HepG2 (cell line): Measurements from ENCODE around the gene FOXN3. TPM values are rescaled to one million over a fixed set of nuclear protein-coding genes. Genes with fewer than 3 reads are reported as not detected.
A peak's percentile ranks its signal among the peaks of the same experiment; 100 is the strongest.

Source experiments
- ATAC-seq: fragments of 200-7000 bp; cut with Tn5 transposase; 3 replicates; pipeline ENCODE4 v1.9.1; 2020; ENCODE audit warnings: mild to moderate bottlenecking, moderate library complexity
- BruUV-seq: library from RNA; stranded (reverse); fragments of 400-500 nt; replicated peaks from 2 replicates; lab custom pipeline; 2021; lab: Mats Ljungman, UMichigan
- CTCF ChIA-PET: fragments of 300-600 bp; formaldehyde crosslinking; extraction: SDS; loops from one replicate; lab custom pipeline; 2021; ENCODE audit warnings: low total read pairs, inconsistent platforms, low intra/inter-chr PET ratio; lab: Yijun Ruan, JAX
- POLR2A ChIA-PET: fragments of 350-600 bp; sonication (Branson Sonifier 250); formaldehyde crosslinking; loops from one replicate; lab custom pipeline; 2020; ENCODE audit warnings: antibody characterized with exemption, inconsistent platforms; lab: Yijun Ruan, JAX
- DNase-seq: peaks from one replicate; pipeline ENCODE4 v3.0.0-alpha.2; 2015; ENCODE audit warnings: low spot score
- FAIRE-seq: peaks from 3 replicates; lab custom pipeline; 2011; peaks lifted over from hg19 to GRCh38; lab: Jason Lieb, UNC
- H2AFZ ChIP-seq: one replicate; pipeline ENCODE4 v1.6.1; 2011; ENCODE audit warnings: low read length, inconsistent platforms
- H3K27ac ChIP-seq: fragments of 300-600 bp; 3 replicates; pipeline ENCODE4 v1.8.0; 2011; ENCODE audit warnings: mixed run types, mild to moderate bottlenecking, mixed read lengths, low read length, inconsistent platforms; ENCODE audit not compliant: insufficient read depth; ENCODE audit errors: extremely low read length
- H3K27me3 ChIP-seq, 2 experiments: fragments of 200-600 bp in 1 of 2; 2 replicates in 1 of 2; 3 replicates in 1 of 2; pipeline versions ENCODE4 v1.6.0 to v1.8.0; 2011; ENCODE audit warnings: low read length in 2 of 2, mild to moderate bottlenecking in 2 of 2, moderate library complexity in 2 of 2, inconsistent platforms in 1 of 2; ENCODE audit not compliant: insufficient read depth in 2 of 2, control insufficient read depth in 1 of 2
- H3K36me3 ChIP-seq, 2 experiments: fragments of 200-600 bp in 1 of 2; replicated peaks in 1 of 2; 2 replicates in 1 of 2; 3 replicates in 1 of 2; pipeline versions ENCODE4 v1.5.1 to v1.8.0; 2011; ENCODE audit warnings: low read length in 2 of 2, inconsistent platforms in 1 of 2; ENCODE audit not compliant: insufficient read depth in 2 of 2, control insufficient read depth in 1 of 2
- H3K4me1 ChIP-seq: 2 replicates; pipeline ENCODE4 v1.5.1; 2012; ENCODE audit warnings: low read length, inconsistent platforms; ENCODE audit not compliant: insufficient read depth
- H3K4me2 ChIP-seq: 2 replicates; pipeline ENCODE4 v1.6.0; 2011; ENCODE audit warnings: low read depth, low read length, inconsistent platforms
- H3K4me3 ChIP-seq, 3 experiments: fragments of 200-600 bp in 1 of 3; sonication (generic), shearing (Covaris generic) in 1 of 3; replicated peaks in 1 of 3; 2 replicates each; pipeline ENCODE4 v1.5.1; 2011 to 2016; ENCODE audit warnings: low read length in 3 of 3, inconsistent platforms in 2 of 3, low read depth in 2 of 3, mild to moderate bottlenecking in 2 of 3, control low read depth in 1 of 3, mixed read lengths in 1 of 3; ENCODE audit not compliant: insufficient read depth in 1 of 3
- H3K79me2 ChIP-seq: one replicate; pipeline ENCODE4 v1.6.1; 2011; ENCODE audit warnings: low read length, inconsistent platforms; ENCODE audit not compliant: insufficient read depth
- H3K9ac ChIP-seq: 2 replicates; pipeline ENCODE4 v1.6.0; 2011; ENCODE audit warnings: mild to moderate bottlenecking, low read depth, low read length, inconsistent platforms; ENCODE audit not compliant: insufficient read depth
- H3K9me3 ChIP-seq: 2 replicates; pipeline ENCODE4 v1.5.1; 2012; ENCODE audit warnings: mild to moderate bottlenecking, low read length
- H4K20me1 ChIP-seq: 2 replicates; pipeline ENCODE4 v1.6.0; 2011; ENCODE audit warnings: inconsistent platforms, mild to moderate bottlenecking, low read length, moderate library complexity; ENCODE audit not compliant: insufficient read depth
- AHR ChIP-seq: IDR thresholded peaks from 2 replicates; pipeline ENCODE4 v1.6.1; 2018; ENCODE audit warnings: missing genetic modification reagents, missing compliant biosample characterization
- CBX2 ChIP-seq, 2 experiments: fragments of 200-600 bp in 1 of 2; sonication (generic); formaldehyde crosslinking in 1 of 2; IDR thresholded peaks; 2 replicates each; pipeline versions ENCODE4 v1.7.0 to v1.8.1; 2018 to 2022; ENCODE audit warnings: low read depth in 2 of 2, low read length in 1 of 2, mild to moderate bottlenecking in 1 of 2, missing genetic modification reagents in 1 of 2
- GLMP ChIP-seq: sonication (generic); formaldehyde crosslinking; IDR thresholded peaks from 2 replicates; pipeline ENCODE4 v1.9.0; 2021; ENCODE audit warnings: missing genetic modification reagents, mild to moderate bottlenecking, borderline replicate concordance
- HNF4A ChIP-seq: sonication (generic); formaldehyde crosslinking; IDR thresholded peaks from 2 replicates; pipeline ENCODE4 v1.4.0; 2020; ENCODE audit warnings: missing genetic modification reagents
- KDM4B ChIP-seq: sonication (generic); formaldehyde crosslinking; IDR thresholded peaks from 2 replicates; pipeline ENCODE4 v1.4.0; 2020; ENCODE audit warnings: missing genetic modification reagents
- LRRFIP1 ChIP-seq: sonication (generic); formaldehyde crosslinking; conservative IDR thresholded peaks from 2 replicates; pipeline ENCODE4 v1.4.0; 2020; ENCODE audit warnings: missing genetic modification reagents
- MAFF ChIP-seq: IDR thresholded peaks from 2 replicates; pipeline ENCODE4 v1.6.1; 2011; ENCODE audit warnings: low read depth, low read length, improper control_type of control experiment
- MED1 ChIP-seq: sonication (generic); formaldehyde crosslinking; IDR thresholded peaks from 2 replicates; pipeline ENCODE4 v1.4.0; 2020; ENCODE audit warnings: missing genetic modification reagents
- PRDM15 ChIP-seq: sonication (generic); formaldehyde crosslinking; IDR thresholded peaks from 2 replicates; pipeline ENCODE4 v1.4.0; 2020; ENCODE audit warnings: missing genetic modification reagents
- RBM22 ChIP-seq: fragments of 200-400 bp; formaldehyde crosslinking; optimal IDR thresholded peaks from 2 replicates; pipeline ENCODE3; 2017; ENCODE audit warnings: mild to moderate bottlenecking, low read length, moderate library complexity
- ZEB1 ChIP-seq: IDR thresholded peaks from 2 replicates; pipeline ENCODE4 v1.6.1; 2012; ENCODE audit warnings: mild to moderate bottlenecking, low read depth, inconsistent platforms; ENCODE audit not compliant: insufficient replicate concordance
- ZNF275 ChIP-seq: sonication (generic); formaldehyde crosslinking; IDR thresholded peaks from 2 replicates; pipeline ENCODE4 v1.8.0; 2022; ENCODE audit warnings: missing genetic modification reagents, mild to moderate bottlenecking, inconsistent platforms, borderline replicate concordance
- ZNF335 ChIP-seq: sonication (generic); formaldehyde crosslinking; IDR thresholded peaks from 2 replicates; pipeline ENCODE4 v1.4.0; 2020; ENCODE audit warnings: missing genetic modification reagents
- ZNF629 ChIP-seq: sonication (generic); formaldehyde crosslinking; conservative IDR thresholded peaks from 2 replicates; pipeline ENCODE4 v1.5.0; 2020; ENCODE audit warnings: missing genetic modification reagents
- WGBS: methylation state at CpG from one replicate; pipeline ENCODE4 v1.1.6; 2017; ENCODE audit warnings: low lambda C conversion rate; 5-methylcytosine and 5-hydroxymethylcytosine counted together
- in situ Hi-C: cut with HindIII; loops from 2 replicates; pipeline ENCODE4 v1.10.0; 2017; ENCODE audit warnings: low pct_unique_long_range_greater_than_20kb; ENCODE audit not compliant: extremely low pct_ligation_motif_present
- intact Hi-C: fragments of 100-400 bp; cut with micrococcal nuclease; formaldehyde crosslinking; loops from one replicate; pipeline ENCODE4 v1.10.0; 2022; ENCODE audit not compliant: unreplicated experiment
- polyA plus RNA-seq, 8 experiments: library from polyadenylated mRNA; depleted of rRNA in 3 of 8; stranded (reverse) in 7 of 8; unstranded in 1 of 8; fragments of >200 nt; fragmentation: Illumina TruSeq in 4 of 8; extraction: Trizol in 4 of 8; gene quantifications; 2 replicates each; pipeline versions ENCODE4 v1.2.1 to v1.2.3, GENCODE V29; 2011 to 2016; ENCODE audit warnings: low read depth in 4 of 8, missing spikeins in 1 of 8, mixed read lengths in 1 of 8; ENCODE audit not compliant: insufficient read depth in 1 of 8
- total RNA-seq, 5 experiments: library from RNA; depleted of rRNA; stranded (reverse); fragments of >200 nt; fragmentation: Illumina TruSeq; extraction: Trizol; gene quantifications; 2 replicates each; pipeline ENCODE4 v1.2.3, GENCODE V29; 2016; ENCODE audit warnings: low read depth in 1 of 5

FOXN3 gene
- total and polyA plus RNA-seq, 2 of the 13 experiments (the other 11 are each of a cell fraction or from before 2014, with no cell fraction given): 32.4 to 70.2 TPM

GRCh38 chr14:89185919-89186855, 230.8 kb downstream of the FOXN3 start:
- no TSS peak for BruUV-seq
- in situ Hi-C loops (no loop called here), intact Hi-C loops (loop anchor here (1.0 kb wide), 1 partner anchor 46 kb away; no protein-coding TSS in a partner anchor)
- 96% methylated on average over 13 of the region's 13 CpGs for WGBS
- CTCF ChIA-PET: no interaction called here
- FAIRE-seq (no peak), DNase-seq (no peak), ATAC-seq (peak; percentile 49)
- Histone ChIP-seq H3K4me1 (peaks cover 20% of the 10 kb centered on the region), H3K27ac (no peak overlapping the region), H3K27me3 (no peaks in the 10 kb centered on the region), H3K4me3 (no peak overlapping the region), H2AFZ (no peak overlapping the region), H3K9me3 (no peaks in the 10 kb centered on the region), H3K4me2 (no peak overlapping the region), H3K79me2 (peaks cover 6% of the 10 kb centered on the region), H4K20me1 (peaks cover 5% of the 10 kb centered on the region), H3K36me3 (peaks cover 39 to 88% of the 10 kb centered on the region in 2 experiments), H3K9ac (no peak overlapping the region)
- POLR2A ChIA-PET: no interaction called here
- TF ChIP-seq CBX2 (IDR thresholded peaks at IDR 0.05; ENCODE audit: low read depth, low read length) (no peak), CBX2 (CRISPR knock-in tag; IDR thresholded peaks at IDR 0.05; ENCODE audit: low read depth) (no peak), ZNF629 (CRISPR knock-in tag) (0 out of 2 replicates have a peak, but pooled peaks have one; percentile 9), HNF4A (CRISPR knock-in tag) (peak; percentile 61), LRRFIP1 (CRISPR knock-in tag) (no peak), ZNF275 (CRISPR knock-in tag) (no peak), RBM22 (peak; percentile 36), GLMP (CRISPR knock-in tag) (no peak), KDM4B (CRISPR knock-in tag) (no peak), MED1 (CRISPR knock-in tag) (no peak), MAFF (no peak), AHR (CRISPR knock-in tag) (no peak), PRDM15 (CRISPR knock-in tag) (no peak), ZNF335 (CRISPR knock-in tag) (no peak), ZEB1 (no peak)
